Glutamatergic neuron (in vitro differentiated cells): ENCODE measurements around the gene SH2D3C. TPM values are rescaled to one million over a fixed set of nuclear protein-coding genes. Genes with fewer than 3 reads are reported as not detected.

Source experiments
- DNase-seq: peaks from one replicate; pipeline ENCODE4 v3.0.0; 2022
- H3K27ac Mint-ChIP-seq: one replicate; pipeline ENCODE4 v1.8.0; 2020; ENCODE audit warnings: mild to moderate bottlenecking, mixed read lengths, inconsistent platforms; ENCODE audit not compliant: unreplicated experiment
- H3K27me3 Mint-ChIP-seq: one replicate; pipeline ENCODE4 v1.8.0; 2020; ENCODE audit warnings: mild to moderate bottlenecking, moderate library complexity, mixed read lengths, inconsistent platforms; ENCODE audit not compliant: unreplicated experiment
- H3K36me3 Mint-ChIP-seq: one replicate; pipeline ENCODE4 v1.8.0; 2020; ENCODE audit warnings: mild to moderate bottlenecking, mixed read lengths, inconsistent platforms; ENCODE audit not compliant: unreplicated experiment
- H3K4me1 Mint-ChIP-seq: one replicate; pipeline ENCODE4 v1.8.0; 2020; ENCODE audit warnings: mild to moderate bottlenecking, low read depth, mixed read lengths, inconsistent platforms; ENCODE audit not compliant: unreplicated experiment
- H3K4me3 Mint-ChIP-seq: one replicate; pipeline ENCODE4 v1.8.0; 2020; ENCODE audit warnings: mild to moderate bottlenecking, mixed read lengths, inconsistent platforms; ENCODE audit not compliant: unreplicated experiment
- H3K9me3 Mint-ChIP-seq: one replicate; pipeline ENCODE4 v1.8.0; 2020; ENCODE audit warnings: mild to moderate bottlenecking, moderate library complexity, mixed read lengths, inconsistent platforms; ENCODE audit not compliant: unreplicated experiment
- total RNA-seq: library from RNA; stranded (reverse); fragmentation: NEBNext Ultra II Directional; extraction: Animal tissue kit (Norgen Biotek cat#: 25700); gene quantifications from one replicate; pipeline ENCODE4 v1.2.1, GENCODE V29; 2021; ENCODE audit not compliant: unreplicated experiment
- TF ChIP-seq, protein P1 (sequence below): fragments of 200-600 bp; sonication (generic); IDR thresholded peaks from one replicate; pipeline ENCODE4 v1.5.0; 2021; ENCODE audit not compliant: partially characterized antibody, unreplicated experiment

SH2D3C gene
- total RNA-seq, 1 donor from 2014 or later: 71.7 TPM

DNA sequence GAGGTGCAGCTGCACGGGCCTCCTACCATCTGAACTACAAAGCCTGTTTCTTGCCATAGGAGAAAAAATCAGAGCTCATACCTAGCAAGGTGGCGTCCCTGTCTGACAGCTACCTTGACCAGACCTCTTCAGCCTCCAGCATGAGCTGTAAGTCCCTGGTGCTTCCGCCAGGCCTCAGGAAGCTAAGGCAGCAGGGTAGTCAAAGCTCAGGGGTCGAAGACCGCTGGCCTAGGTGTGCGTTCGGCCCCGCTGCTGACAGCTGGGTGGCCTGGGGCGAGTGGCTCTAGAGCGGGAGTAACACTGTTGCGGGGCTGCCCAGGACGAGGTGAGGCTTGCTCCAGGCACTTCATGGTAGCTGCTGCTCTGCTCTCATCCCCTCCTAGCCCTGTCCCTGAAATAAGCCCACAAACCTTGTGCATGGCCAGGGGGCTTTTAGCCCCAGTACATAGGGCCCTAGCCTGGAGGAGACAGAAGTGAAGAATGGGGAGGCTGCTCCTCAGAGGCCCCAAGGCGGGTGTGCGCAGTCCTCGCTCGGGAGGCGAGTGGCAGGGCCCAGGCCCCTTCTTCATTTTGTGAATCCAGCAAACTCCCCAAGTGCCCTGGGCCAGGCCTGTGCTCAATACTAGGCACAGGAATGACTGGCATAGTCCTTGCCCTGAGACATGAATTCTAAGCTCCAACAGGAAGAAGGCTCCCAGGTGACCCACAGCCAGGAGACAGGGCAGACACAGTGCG is 48.8 kb downstream of the SH2D3C start:
- Mint-ChIP-seq H3K4me1 (peaks cover 2% of the 10 kb centered on the region), H3K9me3 (peaks cover 4% of the 10 kb centered on the region), H3K36me3 (no peaks in the 10 kb centered on the region), H3K4me3 (no peak overlapping the region), H3K27me3 (peaks cover 2% of the 10 kb centered on the region), H3K27ac (no peak overlapping the region)
- no peak for DNase-seq
- TF ChIP-seq, protein P1, sequence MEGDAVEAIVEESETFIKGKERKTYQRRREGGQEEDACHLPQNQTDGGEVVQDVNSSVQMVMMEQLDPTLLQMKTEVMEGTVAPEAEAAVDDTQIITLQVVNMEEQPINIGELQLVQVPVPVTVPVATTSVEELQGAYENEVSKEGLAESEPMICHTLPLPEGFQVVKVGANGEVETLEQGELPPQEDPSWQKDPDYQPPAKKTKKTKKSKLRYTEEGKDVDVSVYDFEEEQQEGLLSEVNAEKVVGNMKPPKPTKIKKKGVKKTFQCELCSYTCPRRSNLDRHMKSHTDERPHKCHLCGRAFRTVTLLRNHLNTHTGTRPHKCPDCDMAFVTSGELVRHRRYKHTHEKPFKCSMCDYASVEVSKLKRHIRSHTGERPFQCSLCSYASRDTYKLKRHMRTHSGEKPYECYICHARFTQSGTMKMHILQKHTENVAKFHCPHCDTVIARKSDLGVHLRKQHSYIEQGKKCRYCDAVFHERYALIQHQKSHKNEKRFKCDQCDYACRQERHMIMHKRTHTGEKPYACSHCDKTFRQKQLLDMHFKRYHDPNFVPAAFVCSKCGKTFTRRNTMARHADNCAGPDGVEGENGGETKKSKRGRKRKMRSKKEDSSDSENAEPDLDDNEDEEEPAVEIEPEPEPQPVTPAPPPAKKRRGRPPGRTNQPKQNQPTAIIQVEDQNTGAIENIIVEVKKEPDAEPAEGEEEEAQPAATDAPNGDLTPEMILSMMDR: no peak

DNA sequence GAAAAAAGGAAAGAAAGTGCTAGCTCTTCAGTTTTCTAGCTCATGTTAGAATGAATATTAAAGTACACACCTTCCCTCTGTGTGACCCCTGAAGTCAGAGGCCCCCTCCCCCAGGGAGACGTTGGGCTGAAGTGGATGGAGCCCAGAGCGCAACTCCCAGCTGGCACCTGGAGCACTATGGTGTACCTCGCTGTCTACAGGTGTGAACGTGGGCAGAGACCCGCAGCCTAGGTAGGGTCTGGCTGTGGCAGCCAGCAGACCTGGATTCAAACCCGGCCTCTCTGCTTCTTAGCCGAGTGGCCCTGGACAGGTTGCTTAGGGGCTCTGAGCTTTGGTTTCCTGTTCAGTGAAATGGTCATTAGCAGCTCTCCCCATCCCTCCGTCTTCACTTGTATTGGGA is 49.7 kb downstream of the SH2D3C start:
- H3K9me3 Mint-ChIP-seq: peaks cover 4% of the 10 kb centered on the region
- no peaks in the 10 kb centered on the region for H3K36me3 Mint-ChIP-seq
- H3K4me1 Mint-ChIP-seq: peaks cover 2% of the 10 kb centered on the region
- no peak overlapping the region for H3K4me3 Mint-ChIP-seq
- DNase-seq: no peak
- H3K27me3 Mint-ChIP-seq: peaks cover 2% of the 10 kb centered on the region
- H3K27ac Mint-ChIP-seq: no peak overlapping the region
- TF ChIP-seq, protein P1: no peak

DNA sequence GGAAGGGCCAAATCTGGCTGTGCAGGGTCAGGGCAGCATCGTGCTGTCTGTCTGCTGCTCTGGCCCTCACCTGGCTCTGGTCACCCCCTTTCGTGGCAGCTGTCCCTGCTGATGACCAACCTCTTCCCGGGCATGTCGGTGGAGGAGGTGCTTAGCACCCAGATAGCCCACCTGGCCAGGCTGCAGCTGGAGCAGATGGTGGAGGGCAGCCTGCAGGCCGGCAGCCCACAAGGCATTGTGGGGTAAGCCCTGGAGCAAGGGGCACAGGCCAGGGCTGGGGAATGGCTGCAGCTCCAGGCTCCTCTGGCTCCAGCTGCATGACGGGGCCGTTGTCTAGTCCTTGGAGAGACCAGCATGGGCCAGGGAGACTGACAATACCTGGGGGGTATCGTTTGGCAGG is 51.6 kb downstream of the SH2D3C start:
- no peaks in the 10 kb centered on the region for H3K36me3 Mint-ChIP-seq
- TF ChIP-seq, protein P1: no peak
- peaks cover 2% of the 10 kb centered on the region for H3K4me1 Mint-ChIP-seq
- no peak overlapping the region for H3K4me3 Mint-ChIP-seq
- H3K9me3 Mint-ChIP-seq: peaks cover 4% of the 10 kb centered on the region
- DNase-seq: no peak
- no peaks in the 10 kb centered on the region for H3K27me3 Mint-ChIP-seq
- H3K27ac Mint-ChIP-seq: no peak overlapping the region

DNA sequence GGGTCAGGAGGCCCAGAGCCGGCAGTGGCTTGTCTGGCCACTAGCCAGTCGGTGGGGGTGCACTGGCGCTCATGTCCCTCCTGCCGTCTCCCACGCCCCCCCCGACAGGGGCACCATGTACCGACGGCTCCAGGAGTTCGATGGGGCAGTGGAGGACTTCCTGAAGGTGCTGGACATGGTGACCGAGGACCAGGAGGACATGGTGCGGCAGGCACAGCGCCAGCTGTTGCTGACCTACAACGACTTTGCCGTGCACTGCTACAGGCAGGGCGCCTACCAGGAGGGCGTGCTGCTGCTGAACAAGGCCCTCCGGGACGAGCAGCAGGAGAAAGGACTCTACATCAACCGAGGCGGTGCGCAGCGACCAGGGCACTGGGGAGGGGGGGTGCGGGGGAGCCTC is 54.5 kb downstream of the SH2D3C start:
- TF ChIP-seq, protein P1: no peak
- no peak overlapping the region for H3K27ac Mint-ChIP-seq
- no peak overlapping the region for H3K4me3 Mint-ChIP-seq
- peaks cover 1% of the 10 kb centered on the region for H3K9me3 Mint-ChIP-seq
- H3K36me3 Mint-ChIP-seq: no peaks in the 10 kb centered on the region
- H3K27me3 Mint-ChIP-seq: peaks cover 6% of the 10 kb centered on the region
- H3K4me1 Mint-ChIP-seq: peaks cover 2% of the 10 kb centered on the region
- DNase-seq: no peak

DNA sequence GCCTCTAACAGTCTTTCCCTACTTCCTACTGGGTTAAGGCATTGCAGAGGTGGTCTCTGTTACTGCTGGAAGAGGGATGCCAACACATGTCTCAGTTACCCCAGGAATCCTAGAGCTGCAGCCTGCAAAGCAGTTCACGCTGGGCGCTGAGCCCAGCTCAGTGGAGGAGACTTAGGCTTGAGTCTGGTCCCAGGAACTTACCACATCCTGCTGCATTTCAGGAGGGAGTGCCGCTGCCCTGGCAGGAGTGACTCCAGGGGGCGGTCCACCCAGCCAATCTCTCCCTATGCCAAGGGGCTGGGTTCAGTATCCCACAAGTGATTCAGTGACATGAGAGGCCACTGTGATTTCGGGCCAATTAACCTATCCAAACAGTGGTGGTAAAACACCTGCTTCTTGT is 55.0 kb downstream of the SH2D3C start:
- Mint-ChIP-seq H3K9me3 (peaks cover 1% of the 10 kb centered on the region), H3K27me3 (peaks cover 6% of the 10 kb centered on the region), H3K36me3 (no peaks in the 10 kb centered on the region), H3K27ac (no peak overlapping the region), H3K4me3 (no peak overlapping the region), H3K4me1 (peaks cover 2% of the 10 kb centered on the region)
- no peak for DNase-seq
- TF ChIP-seq, protein P1: no peak
